ENCODE measurements around the gene FBXW8. TPM values are rescaled to one million over a fixed set of nuclear protein-coding genes. Genes with fewer than 3 reads are reported as not detected.

The FBXW8 gene
- total RNA-seq, 1 donor from 2014 or later = 32.1 TPM

GRCh38 chr12:117036547-117036946, 125.8 kb downstream of the FBXW8 start:
- no peaks in the 10 kb centered on the region for H3K27me3 Mint-ChIP-seq (ENCODE audit: unreplicated experiment)
- no peak for DNase-seq (ENCODE audit: extremely low spot score, unreplicated experiment)
- no peak overlapping the region for H3K4me3 Mint-ChIP-seq (ENCODE audit: unreplicated experiment)
- H3K9me3 Mint-ChIP-seq (ENCODE audit: unreplicated experiment) = no peaks in the 10 kb centered on the region
- H3K27ac Mint-ChIP-seq (ENCODE audit: unreplicated experiment) = no peak overlapping the region
- H3K4me1 Mint-ChIP-seq (ENCODE audit: unreplicated experiment) = no peaks in the 10 kb centered on the region
- no peak for TF ChIP-seq CTCF (IDR thresholded peaks at IDR 0.05)
- no peaks in the 10 kb centered on the region for H3K36me3 Mint-ChIP-seq (ENCODE audit: unreplicated experiment)

- Mint-ChIP-seq H3K4me1 (ENCODE audit: unreplicated experiment) (no peaks in the 10 kb centered on the region), H3K9me3 (ENCODE audit: unreplicated experiment) (no peaks in the 10 kb centered on the region), H3K36me3 (ENCODE audit: unreplicated experiment) (no peaks in the 10 kb centered on the region), H3K4me3 (ENCODE audit: unreplicated experiment) (no peak overlapping the region), H3K27me3 (ENCODE audit: unreplicated experiment) (no peaks in the 10 kb centered on the region), H3K27ac (ENCODE audit: unreplicated experiment) (no peak overlapping the region)
- no peak for TF ChIP-seq CTCF (IDR thresholded peaks at IDR 0.05)
- DNase-seq (ENCODE audit: extremely low spot score, unreplicated experiment) = no peak
Measured at GRCh38 chr12:117037289-117038022, 126.7 kb downstream of the FBXW8 start.

- H3K9me3 Mint-ChIP-seq (ENCODE audit: unreplicated experiment) = no peaks in the 10 kb centered on the region
- DNase-seq (ENCODE audit: extremely low spot score, unreplicated experiment) = no peak
- no peaks in the 10 kb centered on the region for H3K4me1 Mint-ChIP-seq (ENCODE audit: unreplicated experiment)
- no peak overlapping the region for H3K27ac Mint-ChIP-seq (ENCODE audit: unreplicated experiment)
- TF ChIP-seq CTCF (IDR thresholded peaks at IDR 0.05) = no peak
- H3K27me3 Mint-ChIP-seq (ENCODE audit: unreplicated experiment) = no peaks in the 10 kb centered on the region
- no peaks in the 10 kb centered on the region for H3K36me3 Mint-ChIP-seq (ENCODE audit: unreplicated experiment)
- H3K4me3 Mint-ChIP-seq (ENCODE audit: unreplicated experiment) = no peak overlapping the region
Measured at GRCh38 chr12:117038023-117038680, 127.4 kb downstream of the FBXW8 start.

- Mint-ChIP-seq H3K4me1 (ENCODE audit: unreplicated experiment) (no peaks in the 10 kb centered on the region), H3K27me3 (ENCODE audit: unreplicated experiment) (no peaks in the 10 kb centered on the region)
- no peak for TF ChIP-seq CTCF (IDR thresholded peaks at IDR 0.05)
Measured at GRCh38 chr12:117038919-117039318, 128.2 kb downstream of the FBXW8 start.

GRCh38 chr12:117039891-117040309, 129.2 kb downstream of the FBXW8 start:
- H3K27ac Mint-ChIP-seq (ENCODE audit: unreplicated experiment) = no peak overlapping the region
- H3K4me3 Mint-ChIP-seq (ENCODE audit: unreplicated experiment) = no peak overlapping the region
- no peaks in the 10 kb centered on the region for H3K27me3 Mint-ChIP-seq (ENCODE audit: unreplicated experiment)
- peaks cover 1% of the 10 kb centered on the region for H3K4me1 Mint-ChIP-seq (ENCODE audit: unreplicated experiment)
- no peak for DNase-seq (ENCODE audit: extremely low spot score, unreplicated experiment)
- no peak for TF ChIP-seq CTCF (IDR thresholded peaks at IDR 0.05)
- H3K9me3 Mint-ChIP-seq (ENCODE audit: unreplicated experiment) = no peaks in the 10 kb centered on the region
- H3K36me3 Mint-ChIP-seq (ENCODE audit: unreplicated experiment) = no peaks in the 10 kb centered on the region

More at GRCh38 chr12:117038919-117039318, 128.2 kb downstream of the FBXW8 start:
- H3K36me3 Mint-ChIP-seq (ENCODE audit: unreplicated experiment) = no peaks in the 10 kb centered on the region
- H3K4me3 Mint-ChIP-seq (ENCODE audit: unreplicated experiment) = no peak overlapping the region
- H3K9me3 Mint-ChIP-seq (ENCODE audit: unreplicated experiment) = no peaks in the 10 kb centered on the region
- H3K27ac Mint-ChIP-seq (ENCODE audit: unreplicated experiment) = no peak overlapping the region
- DNase-seq (ENCODE audit: extremely low spot score, unreplicated experiment) = no peak
